Fibroblast of lung (primary cell): ENCODE data around the gene WDSUB1.

ENCODE experiments used
- EZH2 ChIP-seq: IDR thresholded peaks from 2 replicates; pipeline ENCODE4 v1.5.1; 2012; ENCODE audit warnings: low read length, control low read depth, mild to moderate bottlenecking; ENCODE audit errors: missing control alignments
- TF ChIP-seq, protein P1 (sequence below), 2 donors: IDR thresholded peaks in 1 of 2; conservative IDR thresholded peaks in 1 of 2; 1 replicate in 1 of 2; 2 replicates in 1 of 2; pipeline ENCODE4 v1.5.1; 2011 to 2012; ENCODE audit warnings: low read length in 2 of 2, control low read depth in 1 of 2, inconsistent platforms in 1 of 2, low read depth in 1 of 2, mild to moderate bottlenecking in 1 of 2

DNA sequence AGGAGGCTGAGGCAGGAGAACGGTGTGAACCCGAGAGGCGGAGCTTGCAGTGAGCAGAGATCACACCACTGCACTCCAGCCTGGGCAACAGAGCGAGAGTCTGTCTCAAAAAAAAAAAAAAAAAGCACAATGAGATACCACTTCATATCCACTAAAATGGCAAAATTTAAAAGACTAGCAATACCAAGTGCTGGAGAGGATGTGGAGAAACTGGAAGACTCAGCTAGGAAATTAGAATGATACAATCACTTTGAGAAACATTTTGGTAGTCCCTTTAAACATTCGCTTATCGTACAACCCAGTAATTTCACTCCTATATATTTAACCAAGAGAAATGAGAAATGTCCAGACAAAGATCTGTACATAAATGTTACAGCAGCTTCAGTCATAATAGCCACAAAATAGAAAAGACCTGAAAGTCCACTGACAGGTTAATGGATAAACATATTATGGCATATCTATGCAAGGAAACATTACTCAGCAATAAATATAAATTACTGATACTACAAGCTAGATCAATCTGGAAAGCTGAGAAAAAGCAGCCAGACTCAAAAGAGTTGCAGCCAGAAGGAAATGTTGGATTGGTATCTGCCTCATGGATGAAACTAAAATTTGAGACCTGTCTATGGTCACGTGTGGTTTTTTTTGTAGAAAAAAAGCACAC lies 40.0 kb downstream of the WDSUB1 start:
- TF ChIP-seq EZH2, result no peak
- TF ChIP-seq, protein P1, sequence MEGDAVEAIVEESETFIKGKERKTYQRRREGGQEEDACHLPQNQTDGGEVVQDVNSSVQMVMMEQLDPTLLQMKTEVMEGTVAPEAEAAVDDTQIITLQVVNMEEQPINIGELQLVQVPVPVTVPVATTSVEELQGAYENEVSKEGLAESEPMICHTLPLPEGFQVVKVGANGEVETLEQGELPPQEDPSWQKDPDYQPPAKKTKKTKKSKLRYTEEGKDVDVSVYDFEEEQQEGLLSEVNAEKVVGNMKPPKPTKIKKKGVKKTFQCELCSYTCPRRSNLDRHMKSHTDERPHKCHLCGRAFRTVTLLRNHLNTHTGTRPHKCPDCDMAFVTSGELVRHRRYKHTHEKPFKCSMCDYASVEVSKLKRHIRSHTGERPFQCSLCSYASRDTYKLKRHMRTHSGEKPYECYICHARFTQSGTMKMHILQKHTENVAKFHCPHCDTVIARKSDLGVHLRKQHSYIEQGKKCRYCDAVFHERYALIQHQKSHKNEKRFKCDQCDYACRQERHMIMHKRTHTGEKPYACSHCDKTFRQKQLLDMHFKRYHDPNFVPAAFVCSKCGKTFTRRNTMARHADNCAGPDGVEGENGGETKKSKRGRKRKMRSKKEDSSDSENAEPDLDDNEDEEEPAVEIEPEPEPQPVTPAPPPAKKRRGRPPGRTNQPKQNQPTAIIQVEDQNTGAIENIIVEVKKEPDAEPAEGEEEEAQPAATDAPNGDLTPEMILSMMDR (conservative IDR thresholded peaks at IDR 0.05 in 1 of 2, IDR thresholded peaks at IDR 0.05 in 1 of 2; ENCODE audit: low read depth in 1 of 2, low read length in 2 of 2), result no peak
